ENCODE measurements around the gene BPIFB6. TPM values are rescaled to one million over a fixed set of nuclear protein-coding genes. Genes with fewer than 3 reads are reported as not detected.

Gene BPIFB6
- not detected for polyA plus RNA-seq

DNA sequence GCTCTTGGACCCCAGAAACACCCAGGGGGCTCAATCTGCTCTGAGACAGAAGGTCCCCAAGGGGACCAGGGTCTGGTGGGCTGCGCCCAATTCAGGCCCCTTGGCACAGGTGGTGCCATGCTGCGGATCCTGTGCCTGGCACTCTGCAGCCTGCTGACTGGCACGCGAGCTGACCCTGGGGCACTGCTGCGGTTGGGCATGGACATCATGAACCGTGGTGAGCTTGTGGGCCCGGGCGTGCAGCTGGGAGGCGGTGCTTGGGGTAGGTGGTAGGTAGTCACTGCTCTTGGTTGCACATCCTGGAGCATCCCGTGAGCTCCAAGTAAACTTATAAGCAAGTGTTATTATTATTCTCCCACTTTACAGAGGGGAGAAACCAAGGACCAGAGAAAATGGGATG, at the start of gene BPIFB6:
TSS of gene BPIFB6 (plus strand) at position 118 of the 400 bp plus-strand sequence. CDS start at position 118, 0 bp downstream.
- peaks cover 0 to 8% (median 0%) of the 10 kb centered on the region in 3 donors for H3K9me3 Mint-ChIP-seq
- H3K27ac Mint-ChIP-seq = no peak within 1 kb of the TSS
- H3K4me3 Mint-ChIP-seq = no peak within 1 kb of the TSS
- peaks cover 2% of the 10 kb centered on the region for H3K36me3 Mint-ChIP-seq
- H3K4me1 Mint-ChIP-seq = no peaks in the 10 kb centered on the region
- no peaks in the 10 kb centered on the region for H3K27me3 Mint-ChIP-seq

DNA sequence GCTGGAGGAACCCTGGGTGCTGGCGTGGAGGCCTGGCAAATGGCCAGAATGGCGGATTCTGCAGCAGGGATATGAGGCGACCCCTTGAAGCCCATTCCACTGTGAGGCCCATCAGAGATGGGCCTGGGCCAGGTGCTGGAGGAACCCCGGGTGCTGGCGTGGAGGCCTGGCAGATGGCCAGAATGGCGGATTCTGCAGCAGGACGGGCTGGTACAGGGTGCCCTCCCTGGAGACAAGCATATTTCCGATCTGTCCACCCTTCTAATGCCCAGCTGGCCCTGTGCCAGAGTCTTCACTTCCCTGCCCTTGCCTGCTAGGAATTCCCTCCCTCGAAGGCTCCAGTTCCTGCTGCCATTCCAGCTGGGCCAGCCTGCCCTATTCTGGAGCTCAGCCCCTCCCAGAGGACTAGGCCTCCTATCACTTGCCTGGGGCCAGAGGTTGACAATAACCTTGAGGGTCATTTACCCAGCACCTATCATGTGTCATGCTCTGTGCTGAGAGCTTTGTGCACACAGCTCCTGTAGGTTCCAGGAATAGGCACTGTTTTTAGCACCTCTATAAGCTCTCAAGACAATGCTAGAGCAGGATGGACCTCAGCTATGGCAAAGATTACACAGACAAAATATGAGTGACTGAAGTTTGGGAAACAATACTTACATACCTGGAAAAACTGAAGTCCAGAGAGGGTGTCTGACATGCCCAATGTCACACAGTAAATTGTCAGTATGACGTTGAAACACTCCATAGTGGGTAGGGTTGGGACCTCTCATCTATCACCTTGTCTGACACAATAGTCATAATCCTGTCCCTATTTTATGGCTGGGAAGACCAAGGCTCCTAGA, 48.6 kb upstream of the BPIFB6 start:
- Mint-ChIP-seq H3K36me3 (no peaks in the 10 kb centered on the region), H3K27ac (no peak overlapping the region), H3K9me3 (peaks cover 0 to 3% (median 0%) of the 10 kb centered on the region in 3 donors), H3K4me1 (no peaks in the 10 kb centered on the region), H3K27me3 (peaks cover 2% of the 10 kb centered on the region), H3K4me3 (no peak overlapping the region)

DNA sequence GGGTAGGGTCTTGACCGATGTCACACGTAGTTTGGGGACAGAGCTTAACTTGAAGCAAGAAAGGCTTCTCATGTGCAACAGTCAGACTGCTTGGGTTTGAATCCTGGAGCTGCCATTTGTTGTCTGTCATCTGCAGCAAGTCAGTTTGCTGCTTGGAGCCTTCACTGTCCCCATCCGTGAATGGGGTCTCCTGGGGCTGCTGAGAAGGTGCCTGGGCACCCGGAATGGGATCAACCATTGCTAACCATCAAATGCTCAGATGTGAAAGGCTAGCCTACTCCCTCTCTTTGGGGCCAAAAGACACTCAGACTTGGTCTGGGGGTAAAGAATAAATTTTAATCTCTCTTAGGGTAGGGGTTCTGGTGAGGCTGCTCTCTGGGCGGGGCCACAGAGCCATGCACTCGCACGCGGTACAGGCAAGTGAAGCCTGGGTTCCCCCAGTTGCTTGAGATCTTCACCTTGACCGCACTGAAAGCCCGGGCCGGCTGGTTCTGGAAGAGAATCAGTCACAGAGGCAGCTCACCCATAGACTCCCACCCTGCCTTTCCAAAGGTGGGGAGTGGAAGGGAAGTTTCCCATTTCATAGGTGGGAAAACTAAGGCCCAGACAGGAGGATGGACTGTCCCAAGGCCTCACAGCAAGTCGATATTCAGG, 47.9 kb upstream of the BPIFB6 start:
- Mint-ChIP-seq H3K9me3 (peaks cover 0 to 3% (median 0%) of the 10 kb centered on the region in 3 donors), H3K4me3 (no peak overlapping the region), H3K36me3 (no peaks in the 10 kb centered on the region), H3K27ac (peak overlapping the region in 1 of 3 donors; percentile 5), H3K4me1 (no peaks in the 10 kb centered on the region), H3K27me3 (peaks cover 2% of the 10 kb centered on the region)

GRCh38 chr20:32984196-32984595, 47.3 kb upstream of the BPIFB6 start:
- Mint-ChIP-seq H3K27ac (peak overlapping the region in 1 of 3 donors; percentile 57), H3K9me3 (peaks cover 0 to 3% (median 0%) of the 10 kb centered on the region in 3 donors), H3K27me3 (peaks cover 2% of the 10 kb centered on the region), H3K4me1 (no peaks in the 10 kb centered on the region), H3K4me3 (no peak overlapping the region), H3K36me3 (no peaks in the 10 kb centered on the region)

GRCh38 chr20:32984631-32985354, 46.7 kb upstream of the BPIFB6 start:
- Mint-ChIP-seq H3K27ac (peak overlapping the region in 1 of 3 donors; percentile 57), H3K9me3 (peaks cover 0 to 3% (median 0%) of the 10 kb centered on the region in 3 donors)

DNA sequence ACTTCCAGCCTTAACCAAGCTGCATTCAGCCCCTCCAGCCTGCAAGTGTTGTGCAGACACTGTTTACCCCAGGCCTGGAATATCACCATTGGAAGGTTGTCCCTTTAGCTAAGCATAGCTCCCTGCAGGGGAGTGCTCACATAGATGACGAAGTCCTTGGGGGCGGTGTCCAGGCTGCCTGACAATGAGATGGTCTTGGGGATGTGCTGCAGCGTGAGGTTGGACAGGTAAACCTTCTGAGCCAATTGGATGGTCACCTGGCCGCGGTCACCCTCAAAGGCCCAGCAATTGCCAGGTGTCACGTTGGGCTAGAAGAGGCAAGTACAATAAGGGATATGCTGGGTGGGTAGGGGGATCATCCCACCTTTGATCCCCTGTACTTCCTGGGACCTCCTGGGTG, 45.9 kb upstream of the BPIFB6 start:
- peaks cover 2% of the 10 kb centered on the region for H3K27me3 Mint-ChIP-seq
- H3K27ac Mint-ChIP-seq = no peak overlapping the region
- peaks cover 0 to 3% (median 0%) of the 10 kb centered on the region in 3 donors for H3K9me3 Mint-ChIP-seq
- no peaks in the 10 kb centered on the region for H3K4me1 Mint-ChIP-seq
- H3K4me3 Mint-ChIP-seq = no peak overlapping the region
- no peaks in the 10 kb centered on the region for H3K36me3 Mint-ChIP-seq

More at GRCh38 chr20:32984631-32985354, 46.7 kb upstream of the BPIFB6 start:
- no peak overlapping the region for H3K4me3 Mint-ChIP-seq
- no peaks in the 10 kb centered on the region for H3K36me3 Mint-ChIP-seq
- peaks cover 2% of the 10 kb centered on the region for H3K27me3 Mint-ChIP-seq
- no peaks in the 10 kb centered on the region for H3K4me1 Mint-ChIP-seq

GRCh38 chr20:32986331-32986966, 45.0 kb upstream of the BPIFB6 start:
- H3K4me1 Mint-ChIP-seq = peaks cover 5 to 6% (median 6%) of the 10 kb centered on the region in 3 donors
- no peaks in the 10 kb centered on the region for H3K36me3 Mint-ChIP-seq
- no peak overlapping the region for H3K4me3 Mint-ChIP-seq
- peak overlapping the region in 1 of 3 donors; percentile 65 for H3K27ac Mint-ChIP-seq
- H3K9me3 Mint-ChIP-seq = peaks cover 0 to 3% (median 0%) of the 10 kb centered on the region in 3 donors
- peaks cover 3% of the 10 kb centered on the region for H3K27me3 Mint-ChIP-seq

- Mint-ChIP-seq H3K36me3 (no peaks in the 10 kb centered on the region), H3K27ac (no peak overlapping the region), H3K4me1 (peaks cover 10 to 12% (median 10%) of the 10 kb centered on the region in 3 donors), H3K4me3 (no peak overlapping the region), H3K9me3 (peaks cover 0 to 3% (median 0%) of the 10 kb centered on the region in 3 donors), H3K27me3 (peaks cover 3% of the 10 kb centered on the region)
These were observed 44.2 kb upstream of the BPIFB6 start for GRCh38 chr20:32987044-32987825.

DNA sequence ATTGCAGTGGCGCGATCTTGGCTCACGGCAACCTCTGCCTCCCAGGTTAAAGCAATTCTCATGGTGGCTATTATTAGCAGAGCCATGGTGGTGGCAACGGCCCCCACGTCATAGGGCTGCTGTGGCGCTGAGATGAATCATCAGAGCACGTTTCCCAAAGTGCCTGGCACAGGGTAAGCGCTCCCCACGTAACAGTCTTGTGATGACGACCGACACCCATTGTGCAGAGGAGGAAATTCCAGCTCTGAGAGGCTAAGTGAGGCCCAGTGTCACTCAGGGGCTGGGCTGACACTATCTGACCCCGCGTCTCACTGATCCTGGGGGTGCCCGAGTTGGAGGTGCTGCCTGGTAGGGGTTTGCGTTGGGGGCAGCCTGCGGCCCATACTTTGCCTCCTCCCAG, 43.4 kb upstream of the BPIFB6 start:
- Mint-ChIP-seq H3K4me3 (no peak overlapping the region), H3K27me3 (peaks cover 4% of the 10 kb centered on the region), H3K36me3 (no peaks in the 10 kb centered on the region), H3K9me3 (peaks cover 0 to 3% (median 0%) of the 10 kb centered on the region in 3 donors), H3K4me1 (peaks cover 13 to 18% (median 14%) of the 10 kb centered on the region in 3 donors), H3K27ac (no peak overlapping the region)

DNA sequence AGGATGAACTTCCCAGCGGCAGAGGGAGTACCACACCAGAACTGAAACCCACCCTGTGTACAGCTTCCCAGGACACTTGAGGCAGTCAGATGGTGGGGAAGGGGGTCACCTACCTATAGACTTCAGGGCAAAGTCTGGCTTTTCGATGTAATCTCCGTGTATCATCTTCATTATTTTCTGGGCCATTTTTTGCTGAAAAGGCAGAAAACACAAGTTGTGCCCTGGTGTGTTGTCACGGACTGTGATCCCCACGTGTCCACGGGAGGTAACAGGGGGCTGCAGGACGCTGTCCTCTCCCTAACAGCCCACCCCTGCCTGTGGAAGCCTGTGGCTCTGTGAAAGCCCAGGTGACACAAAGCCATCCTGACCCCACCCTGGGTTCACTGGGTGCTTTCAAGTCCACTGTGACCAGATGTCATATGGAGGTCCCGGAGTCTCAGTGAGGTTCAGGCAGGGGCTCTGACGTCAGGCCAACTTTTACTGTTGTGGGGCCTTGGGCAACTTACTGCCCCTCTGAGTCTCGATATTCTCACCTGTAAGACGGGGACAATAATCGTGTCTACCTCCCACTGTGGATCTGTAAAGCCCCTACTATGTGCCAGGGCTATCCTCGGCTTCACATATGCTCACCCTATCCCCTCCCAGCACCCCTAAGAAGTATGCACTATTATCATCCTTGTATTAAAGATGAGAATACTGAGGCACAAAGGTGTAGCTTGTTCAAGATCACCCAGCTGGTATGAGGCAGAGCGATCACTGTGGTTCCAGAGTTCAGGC, 41.8 kb upstream of the BPIFB6 start:
- H3K27ac Mint-ChIP-seq = no peak overlapping the region

DNA sequence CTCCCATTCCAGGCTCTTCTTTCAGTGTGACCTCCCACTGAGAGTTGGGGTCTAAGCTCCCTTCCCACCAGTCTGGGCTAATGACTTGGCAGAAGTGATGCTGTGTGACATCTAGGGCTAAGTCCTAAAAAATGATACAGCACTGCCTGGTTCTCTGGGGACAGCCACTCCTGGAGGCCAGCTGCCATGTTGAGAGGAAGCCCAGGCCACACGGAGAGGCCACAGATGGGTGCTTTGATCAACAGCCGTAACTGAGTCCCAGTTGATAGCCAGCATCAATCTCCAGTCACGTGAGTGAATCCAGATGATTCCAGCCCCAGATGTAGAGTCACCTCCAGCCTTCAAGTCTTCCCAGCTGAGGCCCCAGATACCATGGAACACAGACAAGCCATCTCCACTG, 41.0 kb upstream of the BPIFB6 start:
- Mint-ChIP-seq H3K27me3 (peaks cover 4% of the 10 kb centered on the region), H3K36me3 (no peaks in the 10 kb centered on the region), H3K27ac (peak overlapping the region in 1 of 3 donors; percentile 35), H3K4me1 (peaks cover 13 to 20% (median 14%) of the 10 kb centered on the region in 3 donors), H3K4me3 (no peak overlapping the region), H3K9me3 (peaks cover 0 to 8% (median 7%) of the 10 kb centered on the region in 3 donors)

More for the DNA sequence above, 41.8 kb upstream of the BPIFB6 start:
- peaks cover 4% of the 10 kb centered on the region for H3K27me3 Mint-ChIP-seq
- H3K4me3 Mint-ChIP-seq = no peak overlapping the region
- H3K36me3 Mint-ChIP-seq = no peaks in the 10 kb centered on the region
- peaks cover 0 to 5% (median 1%) of the 10 kb centered on the region in 3 donors for H3K9me3 Mint-ChIP-seq
- H3K4me1 Mint-ChIP-seq = peaks cover 13 to 20% (median 14%) of the 10 kb centered on the region in 3 donors

DNA sequence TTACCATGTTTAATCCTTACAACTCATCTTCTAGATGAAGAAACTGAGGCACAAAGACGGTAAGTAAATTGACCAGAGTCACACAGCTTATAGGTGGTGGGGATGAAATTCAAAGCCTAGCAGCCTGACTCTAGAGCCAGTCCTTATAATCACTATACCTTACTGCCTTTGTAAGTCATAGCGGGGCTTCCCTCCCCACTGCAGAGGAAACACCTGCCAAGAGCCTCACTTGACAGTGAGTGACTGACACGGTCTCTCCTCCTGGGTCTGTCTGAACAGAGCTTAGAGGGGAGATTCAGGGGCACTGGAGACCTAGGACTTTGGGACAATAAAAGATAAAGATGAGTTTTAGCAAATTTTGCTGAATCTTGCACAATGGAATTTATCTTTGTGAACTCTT, 40.1 kb upstream of the BPIFB6 start:
- Mint-ChIP-seq H3K4me1 (peaks cover 13 to 20% (median 14%) of the 10 kb centered on the region in 3 donors), H3K36me3 (no peaks in the 10 kb centered on the region), H3K4me3 (peak overlapping the region in 2 of 4 donors; percentile 35 to 60), H3K27me3 (peaks cover 3% of the 10 kb centered on the region), H3K9me3 (peaks cover 0 to 10% (median 9%) of the 10 kb centered on the region in 3 donors), H3K27ac (peak overlapping the region in 2 of 3 donors; percentile 17 to 45)

All from IgD-negative memory B cell (primary cell).